IMR-90 (cell line): Measurements from ENCODE around the gene WDR81. TPM values are rescaled to one million over a fixed set of nuclear protein-coding genes. Genes with fewer than 3 reads are reported as not detected.
A peak's percentile ranks its signal among the peaks of the same experiment; 100 is the strongest.

ENCODE experiments used
- ATAC-seq: fragments of 200-7000 bp; cut with Tn5 transposase; 2 replicates; pipeline ENCODE4 v1.9.1; 2020; ENCODE audit warnings: low read depth, mild to moderate bottlenecking, moderate library complexity
- BruUV-seq: library from RNA; stranded (reverse); fragments of 400-500 nt; replicated peaks from 2 replicates; lab custom pipeline; 2021; lab: Mats Ljungman, UMichigan
- CTCF ChIA-PET: fragments of 300-600 bp; formaldehyde crosslinking; extraction: SDS; loops from one replicate; lab custom pipeline; 2021; ENCODE audit warnings: antibody characterized with exemption; lab: Yijun Ruan, JAX
- POLR2A ChIA-PET: fragments of 300-600 bp; sonication (Branson Sonifier 250); formaldehyde crosslinking; loops from one replicate; lab custom pipeline; 2022; ENCODE audit warnings: antibody characterized with exemption; ENCODE audit not compliant: unreplicated experiment; lab: Charles Lee
- DNase-seq: peaks from one replicate; pipeline ENCODE4 v3.0.0; 2013
- H2AFZ ChIP-seq: replicated peaks from 2 replicates; pipeline ENCODE3; 2013; ENCODE audit warnings: low read length, mild to moderate bottlenecking; ENCODE audit not compliant: poor library complexity
- H2AK5ac ChIP-seq: 2 replicates; pipeline ENCODE4 v1.6.1; 2013; ENCODE audit warnings: low read depth, low read length, inconsistent platforms
- H2AK9ac ChIP-seq: replicated peaks from 2 replicates; pipeline ENCODE3; 2013; ENCODE audit warnings: mild to moderate bottlenecking, low read depth, low read length, moderate library complexity; ENCODE audit not compliant: poor library complexity
- H2BK120ac ChIP-seq: 2 replicates; pipeline ENCODE4 v1.6.1; 2013; ENCODE audit warnings: low read depth, low read length, inconsistent platforms
- H2BK15ac ChIP-seq: 3 replicates; pipeline ENCODE4 v1.6.1; 2013; ENCODE audit warnings: low read depth, low read length, inconsistent platforms
- H2BK20ac ChIP-seq: 2 replicates; pipeline ENCODE4 v1.6.1; 2013; ENCODE audit warnings: low read depth, mild to moderate bottlenecking, inconsistent platforms, low read length, moderate library complexity
- H2BK5ac ChIP-seq: 2 replicates; pipeline ENCODE4 v1.6.1; 2013; ENCODE audit warnings: mild to moderate bottlenecking, low read depth, low read length, inconsistent platforms; ENCODE audit not compliant: poor library complexity, severe bottlenecking
- H3K14ac ChIP-seq: replicated peaks from 2 replicates; pipeline ENCODE4 v1.6.1; 2013; ENCODE audit warnings: low read depth, low read length, inconsistent platforms
- H3K18ac ChIP-seq: 2 replicates; pipeline ENCODE4 v1.6.1; 2013; ENCODE audit warnings: low read depth, low read length, control low read depth
- H3K23ac ChIP-seq: 2 replicates; pipeline ENCODE4 v1.6.1; 2013; ENCODE audit warnings: low read depth, low read length, inconsistent platforms
- H3K27ac ChIP-seq: 2 replicates; pipeline ENCODE4 v1.5.1; 2013; ENCODE audit warnings: mild to moderate bottlenecking, control low read depth, low read length; ENCODE audit not compliant: insufficient read depth
- H3K27me3 ChIP-seq: 2 replicates; pipeline ENCODE4 v1.6.1; 2013; ENCODE audit warnings: low read length; ENCODE audit not compliant: control insufficient read depth, insufficient read depth
- H3K36me3 ChIP-seq: 2 replicates; pipeline ENCODE4 v1.6.1; 2013; ENCODE audit warnings: low read length, mixed read lengths; ENCODE audit not compliant: control insufficient read depth, insufficient read depth
- H3K4ac ChIP-seq: 2 replicates; pipeline ENCODE4 v1.6.1; 2013; ENCODE audit warnings: low read depth, low read length, inconsistent platforms
- H3K4me1 ChIP-seq: 2 replicates; pipeline ENCODE4 v1.6.1; 2013; ENCODE audit warnings: low read length, mixed read lengths; ENCODE audit not compliant: control insufficient read depth, insufficient read depth
- H3K4me2 ChIP-seq: 2 replicates; pipeline ENCODE4 v1.6.1; 2013; ENCODE audit warnings: low read depth, mild to moderate bottlenecking, control low read depth, low read length, moderate library complexity
- H3K4me3 ChIP-seq: 2 replicates; pipeline ENCODE4 v1.5.1; 2013; ENCODE audit warnings: low read depth, mild to moderate bottlenecking, control low read depth, low read length, moderate library complexity; ENCODE audit not compliant: insufficient read depth
- H3K56ac ChIP-seq: 2 replicates; pipeline ENCODE4 v1.6.1; 2013; ENCODE audit warnings: low read length, inconsistent platforms; ENCODE audit not compliant: insufficient read depth; ENCODE audit errors: extremely low read depth
- H3K79me1 ChIP-seq, 2 experiments: 2 replicates each; pipeline ENCODE4 v1.6.1; 2013; ENCODE audit warnings: low read length in 2 of 2, inconsistent platforms in 1 of 2, low read depth in 1 of 2
- H3K9ac ChIP-seq: 2 replicates; pipeline ENCODE4 v1.6.1; 2013; ENCODE audit warnings: low read depth, low read length, control low read depth
- H3K9me1 ChIP-seq: 2 replicates; pipeline ENCODE4 v1.6.1; 2013; ENCODE audit warnings: low read length, inconsistent platforms; ENCODE audit not compliant: insufficient read depth
- H3K9me3 ChIP-seq: 2 replicates; pipeline ENCODE4 v1.6.1; 2013; ENCODE audit warnings: low read length; ENCODE audit not compliant: control insufficient read depth, insufficient read depth
- H4K20me1 ChIP-seq: 2 replicates; pipeline ENCODE4 v1.6.1; 2013; ENCODE audit warnings: low read length, inconsistent platforms; ENCODE audit not compliant: insufficient read depth
- H4K5ac ChIP-seq: 2 replicates; pipeline ENCODE4 v1.6.1; 2013; ENCODE audit warnings: mild to moderate bottlenecking, low read depth, low read length, control low read depth
- H4K8ac ChIP-seq, 2 experiments: 2 replicates each; pipeline ENCODE4 v1.6.1; 2013; ENCODE audit warnings: low read depth in 2 of 2, low read length in 2 of 2, control low read depth in 1 of 2, inconsistent platforms in 1 of 2
- H4K91ac ChIP-seq: 2 replicates; pipeline ENCODE4 v1.6.1; 2013; ENCODE audit warnings: low read depth, low read length, inconsistent platforms; ENCODE audit not compliant: insufficient read depth
- FOS ChIP-seq: fragments of 150-350 bp; IDR thresholded peaks from 2 replicates; pipeline ENCODE4 v1.6.1; 2016; ENCODE audit warnings: low read depth, low read length
- MAFK ChIP-seq: IDR thresholded peaks from 2 replicates; pipeline ENCODE4 v1.6.1; 2012; ENCODE audit warnings: low read depth, low read length, improper control_type of control experiment
- MAZ ChIP-seq: IDR thresholded peaks from 2 replicates; pipeline ENCODE4 v1.6.1; 2012; ENCODE audit warnings: low read depth, mild to moderate bottlenecking, low read length, improper control_type of control experiment, moderate library complexity, borderline replicate concordance
- MXI1 ChIP-seq: IDR thresholded peaks from 2 replicates; pipeline ENCODE4 v1.6.1; 2012; ENCODE audit warnings: low read depth, mild to moderate bottlenecking, low read length, moderate library complexity, borderline replicate concordance
- RCOR1 ChIP-seq: IDR thresholded peaks from 2 replicates; pipeline ENCODE4 v1.6.1; 2012; ENCODE audit warnings: mild to moderate bottlenecking, low read length, improper control_type of control experiment; ENCODE audit not compliant: insufficient replicate concordance
- RFX5 ChIP-seq: IDR thresholded peaks from 2 replicates; pipeline ENCODE4 v1.8.0; 2012; ENCODE audit warnings: low read depth, mild to moderate bottlenecking, low read length, moderate library complexity
- WGBS, 2 experiments: methylation state at CpG; one replicate each; pipeline versions ENCODE4 v1.1.5 to v1.1.7; 2013; ENCODE audit warnings: missing lambda C conversion rate in 2 of 2; ENCODE audit not compliant: insufficient read length in 1 of 2; ENCODE audit errors: extremely low coverage in 2 of 2; 5-methylcytosine and 5-hydroxymethylcytosine counted together
- dilution Hi-C: fragments of 300-500 bp; cut with HindIII; formaldehyde crosslinking; loops from one replicate; pipeline ENCODE4 v1.14.3; 2018; ENCODE audit warnings: low sequenced_read_pairs; ENCODE audit not compliant: unreplicated experiment
- in situ Hi-C: fragments of 300-500 bp; cut with MboI; formaldehyde crosslinking; loops from 3 replicates; pipeline ENCODE4 v1.14.3; 2019; ENCODE audit warnings: low sequenced_read_pairs, inconsistent platforms, mixed read lengths
- intact Hi-C: fragments of 100-400 bp; cut with micrococcal nuclease; formaldehyde crosslinking; loops from 2 replicates; pipeline ENCODE4 v1.10.0; 2022
- polyA plus RNA-seq, 3 experiments: library from polyadenylated mRNA; depleted of rRNA; stranded (reverse); fragments of >200 nt; gene quantifications; 2 replicates each; pipeline ENCODE4 v1.2.3, GENCODE V29; 2012; ENCODE audit warnings: low replicate concordance in 1 of 3
- total RNA-seq: library from RNA; depleted of rRNA; stranded (reverse); fragments of >200 nt; gene quantifications from 2 replicates; pipeline ENCODE4 v1.2.3, GENCODE V29; 2012
- TF ChIP-seq, protein P1 (sequence below): fragments of 150-350 bp; IDR thresholded peaks from 2 replicates; pipeline ENCODE4 v1.6.1; 2016; ENCODE audit warnings: low read depth, mild to moderate bottlenecking, low read length, moderate library complexity, borderline replicate concordance

WDR81 gene
- total and polyA plus RNA-seq, 2 of the 4 experiments (the other 2 are of a cell fraction) = 3.0 to 8.4 TPM

DNA sequence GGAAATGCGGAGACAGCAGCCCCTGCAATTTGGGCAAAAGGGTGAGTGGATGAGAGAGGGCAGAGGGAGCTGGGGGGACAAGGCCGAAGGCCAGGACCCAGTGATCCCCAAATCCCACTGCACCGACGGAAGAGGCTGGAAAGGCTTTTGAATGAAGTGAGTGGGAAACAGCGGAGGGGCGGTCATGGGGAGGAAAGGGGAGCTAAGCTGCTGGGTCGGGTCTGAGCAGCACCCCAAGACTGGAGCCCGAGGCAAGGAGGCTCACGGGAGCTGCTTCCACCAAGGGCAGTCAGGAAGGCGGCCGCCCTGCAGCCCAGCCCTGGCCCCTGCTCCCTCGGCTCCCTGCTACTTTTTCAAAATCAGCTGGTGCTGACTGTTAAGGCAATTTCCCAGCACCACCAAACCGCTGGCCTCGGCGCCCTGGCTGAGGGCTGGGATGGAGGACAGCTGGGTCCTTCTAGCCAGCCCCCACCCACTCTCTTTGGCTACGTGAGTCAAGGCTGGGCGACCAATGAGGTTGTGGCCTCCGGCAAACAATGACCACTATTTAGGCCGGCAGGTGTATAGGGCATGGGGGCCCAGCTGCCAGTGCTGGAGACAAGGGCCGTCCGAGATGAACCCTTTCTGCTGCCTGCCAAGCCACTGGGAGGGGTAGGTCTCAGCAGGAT is 37.9 kb downstream of the WDR81 start:
- in situ Hi-C loops = no loop called here
- POLR2A ChIA-PET = interaction anchor here (0.6 to 2.0 kb wide), 2 partner anchors 46 to 65 kb away, joined by 6 to 12 read pairs; no protein-coding TSS in a partner anchor

More for the DNA sequence above, 37.9 kb downstream of the WDR81 start:
- H4K20me1 ChIP-seq = no peaks in the 10 kb centered on the region
- H2AFZ ChIP-seq = peak overlapping the region; percentile 86
- 0 out of 3 replicates have a peak overlapping the region, but pooled peaks have one; percentile 6 for H2BK15ac ChIP-seq
- TF ChIP-seq FOS = no peak
- TF ChIP-seq RCOR1 = no peak
- TF ChIP-seq MAFK = no peak
- TF ChIP-seq MAZ = no peak
- TF ChIP-seq RFX5 = no peak
- TF ChIP-seq, protein P1, sequence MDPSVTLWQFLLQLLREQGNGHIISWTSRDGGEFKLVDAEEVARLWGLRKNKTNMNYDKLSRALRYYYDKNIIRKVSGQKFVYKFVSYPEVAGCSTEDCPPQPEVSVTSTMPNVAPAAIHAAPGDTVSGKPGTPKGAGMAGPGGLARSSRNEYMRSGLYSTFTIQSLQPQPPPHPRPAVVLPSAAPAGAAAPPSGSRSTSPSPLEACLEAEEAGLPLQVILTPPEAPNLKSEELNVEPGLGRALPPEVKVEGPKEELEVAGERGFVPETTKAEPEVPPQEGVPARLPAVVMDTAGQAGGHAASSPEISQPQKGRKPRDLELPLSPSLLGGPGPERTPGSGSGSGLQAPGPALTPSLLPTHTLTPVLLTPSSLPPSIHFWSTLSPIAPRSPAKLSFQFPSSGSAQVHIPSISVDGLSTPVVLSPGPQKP = no peak
- no peak for TF ChIP-seq MXI1
- no TSS peak for BruUV-seq
- H3K9me1 ChIP-seq = peaks cover 9% of the 10 kb centered on the region
- peak overlapping the region; percentile 51 for H3K4me3 ChIP-seq
- dilution Hi-C loops = no loop called here
- H4K5ac ChIP-seq = no peak overlapping the region
- peak overlapping the region; percentile 56 for H4K91ac ChIP-seq
- H2AK9ac ChIP-seq = peak overlapping the region; percentile 50
- H3K9me3 ChIP-seq = no peaks in the 10 kb centered on the region
- peak overlapping the region; percentile 53; the same call in 1 of the 2 replicates for H3K23ac ChIP-seq
- peak; percentile 39 for DNase-seq
- 75% methylated on average over 2 of the region's 21 CpGs; no CpG with 5 or more reads in 1 of the 2 experiments for WGBS, 2 experiments
- no peaks in the 10 kb centered on the region; the same call in 1 of the 2 replicates for H3K36me3 ChIP-seq
- H2BK120ac ChIP-seq = peak overlapping the region; percentile 82
- peak overlapping the region; percentile 63; the same call in 1 of the 2 replicates for H3K9ac ChIP-seq
- peak overlapping the region; percentile 4; the same call in 1 of the 2 replicates for H3K18ac ChIP-seq
- peak overlapping the region; percentile 18; the same call in 1 of the 2 replicates for H2BK20ac ChIP-seq
- intact Hi-C loops = no loop called here
- H3K4me1 ChIP-seq = peaks cover 21% of the 10 kb centered on the region
- no peak overlapping the region for H3K56ac ChIP-seq
- peak; percentile 40 for ATAC-seq
- H3K27ac ChIP-seq = peak overlapping the region; percentile 61; the same call in 1 of the 2 replicates
- H3K27me3 ChIP-seq = no peaks in the 10 kb centered on the region
- H3K4ac ChIP-seq = peak overlapping the region; percentile 55; the same call in 1 of the 2 replicates
- peak overlapping the region; percentile 79 to 93; a peak in 3 of 4 replicates for H4K8ac ChIP-seq
- H3K79me1 ChIP-seq = no peaks in the 10 kb centered on the region
- H3K14ac ChIP-seq = peak overlapping the region; percentile 30; the same call in 1 of the 2 replicates
- CTCF ChIA-PET = interaction anchor here (1.1 kb wide), 1 partner anchor 21 kb away, joined by 3 read pairs; no protein-coding TSS in a partner anchor
- peak overlapping the region; percentile 39 for H3K4me2 ChIP-seq
- peak overlapping the region; percentile 61; the same call in 1 of the 2 replicates for H2AK5ac ChIP-seq
- H2BK5ac ChIP-seq = no peak overlapping the region
